Measurements from ENCODE around the gene PNMA6E.

DNA sequence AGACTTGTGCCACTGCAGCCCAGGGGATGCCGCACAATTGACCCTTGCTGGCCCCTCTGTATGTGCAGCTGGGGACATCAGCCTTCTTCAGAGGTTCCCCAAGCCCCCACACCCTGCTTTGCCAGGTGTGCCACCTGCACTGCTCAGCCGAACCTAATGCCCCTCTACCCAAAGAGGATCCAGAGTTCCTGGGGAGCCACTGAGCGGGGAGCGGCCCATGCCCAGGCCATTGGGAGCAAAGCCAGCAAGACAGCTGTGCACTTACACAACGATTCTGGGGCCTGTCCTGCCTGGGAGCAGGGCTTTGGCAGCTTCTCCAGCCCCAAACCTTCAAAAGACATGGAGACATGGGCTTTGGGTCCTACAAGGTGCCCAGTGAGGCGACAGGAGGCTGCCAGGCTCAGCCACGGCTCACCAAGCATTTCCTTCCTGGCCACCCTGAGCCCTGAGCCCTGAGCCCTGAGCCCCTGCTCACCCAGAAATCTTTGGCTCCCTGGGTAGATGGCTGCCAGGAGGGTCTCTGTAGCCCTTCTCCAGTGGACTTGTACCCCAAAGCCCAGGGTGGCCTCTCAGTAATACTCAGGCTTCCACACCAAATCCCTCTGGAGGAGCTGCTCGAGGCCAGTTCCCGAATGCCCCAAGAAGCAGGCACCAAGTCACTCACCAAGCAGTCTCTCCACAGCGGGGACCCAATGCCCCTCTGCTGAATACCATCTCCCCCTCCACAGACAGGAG lies 13.0 kb downstream of the PNMA6E start:
- TF ChIP-seq CTCF (IDR thresholded peaks at IDR 0.05; ENCODE audit: low read length) (no peak), EZH2phosphoT487 (IDR thresholded peaks at IDR 0.05; ENCODE audit: low read length) (no peak)

Data from MM.1S (cell line).